Loucy (cell line): ENCODE results near the gene AP3D1.
"Not testable (repeated sequence)": the region's sequence is repeated elsewhere in the genome, so short reads cannot be mapped to it uniquely, and the experiment has no call there.

ENCODE experiments used
- H2AFZ ChIP-seq: fragments of 200-600 bp; sonication (generic); 2 replicates; pipeline ENCODE4 v1.6.0; 2016; ENCODE audit warnings: antibody characterized with exemption, mild to moderate bottlenecking, low read length, moderate library complexity
- H3F3A ChIP-seq: fragments of 200-600 bp; 2 replicates; pipeline ENCODE4 v1.6.0; 2016; ENCODE audit warnings: antibody characterized with exemption, low read depth, mild to moderate bottlenecking
- H3K27me3 ChIP-seq: fragments of 200-600 bp; sonication (generic); 2 replicates; pipeline ENCODE4 v1.6.1; 2014; ENCODE audit warnings: low read length, mild to moderate bottlenecking; ENCODE audit not compliant: insufficient read depth, poor library complexity, severe bottlenecking
- H3K36me3 ChIP-seq: fragments of 200-600 bp; sonication (generic); 2 replicates; pipeline ENCODE4 v1.6.1; 2016; ENCODE audit warnings: low read length; ENCODE audit not compliant: insufficient read depth
- H3K4me1 ChIP-seq: fragments of 200-600 bp; sonication (generic); 2 replicates; pipeline ENCODE4 v1.5.1; 2014; ENCODE audit warnings: low read length, mild to moderate bottlenecking; ENCODE audit not compliant: insufficient read depth, poor library complexity, severe bottlenecking
- H3K4me2 ChIP-seq: fragments of 200-600 bp; sonication (generic); 2 replicates; pipeline ENCODE4 v1.6.0; 2014; ENCODE audit warnings: antibody characterized with exemption, low read length, low read depth, mild to moderate bottlenecking; ENCODE audit not compliant: poor library complexity, severe bottlenecking
- H3K4me3 ChIP-seq: fragments of 200-600 bp; sonication (generic); 2 replicates; pipeline ENCODE4 v1.5.1; 2014; ENCODE audit warnings: low read length, mild to moderate bottlenecking, mixed read lengths; ENCODE audit not compliant: poor library complexity, severe bottlenecking
- H3K79me2 ChIP-seq: fragments of 200-600 bp; sonication (generic); 2 replicates; pipeline ENCODE4 v1.6.1; 2014; ENCODE audit warnings: low read length; ENCODE audit not compliant: insufficient read depth
- H3K9ac ChIP-seq: fragments of 200-600 bp; sonication (generic); 2 replicates; pipeline ENCODE4 v1.6.0; 2014; ENCODE audit warnings: mild to moderate bottlenecking, low read depth, low read length, moderate library complexity; ENCODE audit not compliant: poor library complexity, severe bottlenecking
- H3K9me2 ChIP-seq: fragments of 200-600 bp; sonication (generic); replicated peaks from 2 replicates; pipeline ENCODE4 v1.6.1; 2016; ENCODE audit warnings: low read depth, low read length, mixed read lengths
- H3K9me3 ChIP-seq: fragments of 200-600 bp; sonication (generic); 2 replicates; pipeline ENCODE4 v1.6.1; 2014; ENCODE audit warnings: mild to moderate bottlenecking, antibody characterized with exemption, low read length, low read depth; ENCODE audit not compliant: insufficient read depth
- H4K20me1 ChIP-seq: fragments of 200-600 bp; sonication (generic); 2 replicates; pipeline ENCODE4 v1.6.0; 2014; ENCODE audit warnings: antibody characterized with exemption, low read length, mild to moderate bottlenecking; ENCODE audit not compliant: insufficient read depth, poor library complexity, severe bottlenecking
- EZH2phosphoT487 ChIP-seq: fragments of 200-600 bp; IDR thresholded peaks from 2 replicates; pipeline ENCODE4 v1.6.1; 2018; ENCODE audit warnings: antibody characterized with exemption, mild to moderate bottlenecking, moderate library complexity, borderline replicate concordance
- TF ChIP-seq, protein P1 (sequence below): fragments of 200-600 bp; sonication (generic); conservative IDR thresholded peaks from 2 replicates; pipeline ENCODE4 v1.5.1; 2014; ENCODE audit warnings: mild to moderate bottlenecking, antibody characterized with exemption, low read length

Gene AP3D1

DNA sequence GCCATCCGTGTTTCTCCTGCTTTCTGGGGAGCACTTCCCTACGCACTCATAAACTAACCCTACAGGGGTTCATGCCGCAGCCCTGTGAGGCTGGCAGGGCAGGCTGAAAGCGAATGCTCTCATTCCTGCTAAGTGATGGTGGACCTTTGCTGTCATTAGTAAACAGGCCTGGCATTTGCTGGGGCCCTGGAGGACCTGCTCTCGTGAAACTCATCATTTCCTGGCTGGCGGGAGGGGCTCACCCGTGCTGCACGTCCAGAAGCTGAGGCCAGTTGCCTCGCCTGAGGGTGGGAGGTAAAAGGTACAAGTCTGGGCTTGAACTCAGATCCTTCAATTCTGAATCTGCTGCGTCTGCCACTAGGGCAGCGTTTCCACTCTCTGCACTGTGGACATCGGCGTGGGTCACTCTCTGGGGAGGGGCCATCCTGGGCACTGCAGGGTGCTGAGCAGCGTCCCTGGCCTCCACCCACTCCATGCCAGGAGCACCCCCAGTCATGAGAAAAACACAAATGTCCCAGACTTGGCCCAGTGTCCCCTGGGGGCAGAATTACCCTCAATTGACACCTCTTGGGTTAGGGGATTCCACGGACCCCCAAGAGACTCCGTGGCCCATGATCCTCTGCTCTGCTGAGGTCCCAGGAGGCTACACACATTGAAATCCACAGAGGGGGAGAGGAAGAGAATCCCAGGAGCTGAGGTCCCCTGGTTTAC, 62.2 kb downstream of the AP3D1 start:
- peaks cover 70% of the 10 kb centered on the region for H3K4me1 ChIP-seq
- H3K9me3 ChIP-seq: no peaks in the 10 kb centered on the region
- peaks cover 84% of the 10 kb centered on the region for H3K79me2 ChIP-seq
- peak overlapping the region; percentile 90 for H3K9ac ChIP-seq
- peaks cover 3% of the 10 kb centered on the region; the same call in 1 of the 2 replicates for H3F3A ChIP-seq
- no peaks in the 10 kb centered on the region for H4K20me1 ChIP-seq
- peak overlapping the region; percentile 88 for H3K4me2 ChIP-seq
- H3K9me2 ChIP-seq: no peaks in the 10 kb centered on the region
- TF ChIP-seq EZH2phosphoT487: no peak
- TF ChIP-seq, protein P1, sequence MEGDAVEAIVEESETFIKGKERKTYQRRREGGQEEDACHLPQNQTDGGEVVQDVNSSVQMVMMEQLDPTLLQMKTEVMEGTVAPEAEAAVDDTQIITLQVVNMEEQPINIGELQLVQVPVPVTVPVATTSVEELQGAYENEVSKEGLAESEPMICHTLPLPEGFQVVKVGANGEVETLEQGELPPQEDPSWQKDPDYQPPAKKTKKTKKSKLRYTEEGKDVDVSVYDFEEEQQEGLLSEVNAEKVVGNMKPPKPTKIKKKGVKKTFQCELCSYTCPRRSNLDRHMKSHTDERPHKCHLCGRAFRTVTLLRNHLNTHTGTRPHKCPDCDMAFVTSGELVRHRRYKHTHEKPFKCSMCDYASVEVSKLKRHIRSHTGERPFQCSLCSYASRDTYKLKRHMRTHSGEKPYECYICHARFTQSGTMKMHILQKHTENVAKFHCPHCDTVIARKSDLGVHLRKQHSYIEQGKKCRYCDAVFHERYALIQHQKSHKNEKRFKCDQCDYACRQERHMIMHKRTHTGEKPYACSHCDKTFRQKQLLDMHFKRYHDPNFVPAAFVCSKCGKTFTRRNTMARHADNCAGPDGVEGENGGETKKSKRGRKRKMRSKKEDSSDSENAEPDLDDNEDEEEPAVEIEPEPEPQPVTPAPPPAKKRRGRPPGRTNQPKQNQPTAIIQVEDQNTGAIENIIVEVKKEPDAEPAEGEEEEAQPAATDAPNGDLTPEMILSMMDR: peak; percentile 40
- H3K4me3 ChIP-seq: peak overlapping the region; percentile 71
- H3K36me3 ChIP-seq: no peaks in the 10 kb centered on the region
- no peaks in the 10 kb centered on the region for H3K27me3 ChIP-seq
- no peak overlapping the region for H2AFZ ChIP-seq

DNA sequence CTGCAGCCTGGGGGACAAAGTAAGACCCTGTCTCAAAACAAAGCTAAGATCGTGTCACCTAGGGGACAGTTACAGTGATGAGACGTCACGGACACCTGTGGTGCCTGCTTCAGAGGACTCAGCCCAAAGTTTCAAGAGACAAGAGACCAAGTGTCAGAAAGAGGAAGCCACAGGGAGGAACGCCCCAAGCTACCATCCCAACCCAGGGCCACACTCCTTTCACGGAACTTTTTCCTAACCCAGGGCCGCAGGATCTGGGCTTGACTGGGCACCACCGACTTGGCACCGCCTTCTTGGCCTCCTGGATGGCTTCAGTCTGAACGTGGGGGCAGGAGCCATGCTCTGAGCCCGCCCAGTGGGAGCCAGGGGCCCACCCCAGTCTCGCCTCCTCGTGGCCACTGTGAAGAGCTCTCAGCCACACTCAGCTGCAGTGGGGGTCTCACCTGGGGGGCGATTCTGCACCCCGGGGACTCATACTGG, 63.7 kb downstream of the AP3D1 start:
- H3K9me3 ChIP-seq: no peaks in the 10 kb centered on the region
- peak overlapping the region; percentile 33 for H3K4me2 ChIP-seq
- H4K20me1 ChIP-seq: peaks cover 6% of the 10 kb centered on the region
- H3K9ac ChIP-seq: peak overlapping the region; percentile 52
- no peaks in the 10 kb centered on the region for H3K9me2 ChIP-seq
- peaks cover 3% of the 10 kb centered on the region for H3F3A ChIP-seq
- no peaks in the 10 kb centered on the region for H3K27me3 ChIP-seq
- no peaks in the 10 kb centered on the region for H3K36me3 ChIP-seq
- H3K4me1 ChIP-seq: peaks cover 69% of the 10 kb centered on the region
- peaks cover 84% of the 10 kb centered on the region for H3K79me2 ChIP-seq
- H3K4me3 ChIP-seq: no peak overlapping the region
- no peak for TF ChIP-seq EZH2phosphoT487
- TF ChIP-seq, protein P1: peak; percentile 18; the same call in 1 of the 2 replicates
- no peak overlapping the region for H2AFZ ChIP-seq

DNA sequence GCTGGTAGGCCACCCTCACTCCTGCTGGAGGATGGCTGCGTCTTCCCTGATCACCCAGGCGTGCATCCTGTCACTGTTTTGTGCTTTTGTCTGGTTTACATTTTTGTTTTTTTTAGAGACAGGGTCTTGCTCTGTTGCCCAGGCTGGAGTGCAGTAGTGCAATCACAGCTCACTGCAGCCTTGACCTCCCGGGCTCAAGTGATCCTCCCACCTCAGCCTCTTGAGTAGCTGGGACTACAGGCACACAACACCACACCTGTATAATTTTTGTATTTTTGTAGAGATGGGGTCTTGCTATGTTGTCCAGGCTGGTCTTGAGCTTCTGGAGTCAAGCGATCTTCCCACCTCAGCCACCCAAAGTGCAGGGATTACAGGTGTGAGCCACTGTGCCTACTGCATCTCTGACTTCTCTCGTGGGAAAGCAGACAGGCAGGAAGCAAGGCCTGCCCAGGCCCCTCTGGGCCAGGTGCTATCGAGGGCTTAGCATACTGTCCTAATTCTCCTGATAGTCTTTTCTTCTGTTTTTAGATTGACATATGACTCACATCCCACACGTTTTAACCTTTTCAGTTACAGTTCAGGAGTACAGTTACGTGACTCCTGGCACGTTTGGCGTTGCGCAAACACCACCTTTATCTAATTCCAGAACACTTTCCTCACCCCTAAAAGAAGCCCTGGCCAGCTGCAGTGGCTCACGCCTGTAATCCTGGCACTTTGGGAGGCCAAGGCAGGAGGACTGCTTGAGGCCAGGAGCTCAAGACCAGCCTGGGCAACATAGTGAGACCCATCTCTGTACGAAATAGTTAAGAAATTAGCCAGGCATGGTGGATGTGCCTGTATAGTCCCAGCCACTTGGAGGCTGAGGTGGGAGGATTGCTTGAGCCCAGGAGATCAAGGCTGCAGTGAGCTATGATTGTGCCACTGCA, 64.4 kb downstream of the AP3D1 start:
- Histone ChIP-seq H4K20me1 (peaks cover 13% of the 10 kb centered on the region), H3K4me2 (peak overlapping the region; percentile 33), H3K79me2 (peaks cover 84% of the 10 kb centered on the region), H3K9ac (peak overlapping the region; percentile 52), H3K4me3 (peak overlapping the region; percentile 21), H3K4me1 (peaks cover 75% of the 10 kb centered on the region)
- H3K9me3 ChIP-seq, H3K36me3 ChIP-seq, H3K9me2 ChIP-seq, H2AFZ ChIP-seq, H3F3A ChIP-seq, H3K27me3 ChIP-seq: not testable (repeated sequence)
